ENCODE results near the gene F10. TPM values are rescaled to one million over a fixed set of nuclear protein-coding genes. Genes with fewer than 3 reads are reported as not detected.

Gene F10
- total RNA-seq, 1 experiment from 2014 or later = not detected

DNA sequence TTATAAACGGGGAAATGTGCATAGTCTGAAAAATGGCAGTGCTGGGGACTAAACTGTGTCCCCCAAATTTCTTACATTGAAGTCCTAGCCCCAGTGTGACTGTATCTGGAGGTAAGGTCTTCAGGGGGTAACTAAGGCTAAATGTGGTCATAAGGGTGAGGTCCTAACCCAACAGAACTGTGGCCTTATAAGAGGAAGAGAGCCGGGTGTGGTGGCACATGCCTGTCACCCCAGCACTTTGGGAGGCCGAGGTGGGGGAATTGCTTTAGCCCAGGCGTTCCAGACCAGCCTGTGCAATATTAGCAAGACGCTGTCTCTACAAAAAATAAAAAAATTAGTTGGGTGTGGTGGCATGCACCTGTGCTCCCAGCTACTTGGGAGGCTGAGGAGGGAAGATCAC lies 53.7 kb downstream of the F10 start:
- no TSS peak for BruUV-seq (replicated peaks)
- POLR2A ChIA-PET (ENCODE audit: low non-redundant PET) = no interaction called here

DNA sequence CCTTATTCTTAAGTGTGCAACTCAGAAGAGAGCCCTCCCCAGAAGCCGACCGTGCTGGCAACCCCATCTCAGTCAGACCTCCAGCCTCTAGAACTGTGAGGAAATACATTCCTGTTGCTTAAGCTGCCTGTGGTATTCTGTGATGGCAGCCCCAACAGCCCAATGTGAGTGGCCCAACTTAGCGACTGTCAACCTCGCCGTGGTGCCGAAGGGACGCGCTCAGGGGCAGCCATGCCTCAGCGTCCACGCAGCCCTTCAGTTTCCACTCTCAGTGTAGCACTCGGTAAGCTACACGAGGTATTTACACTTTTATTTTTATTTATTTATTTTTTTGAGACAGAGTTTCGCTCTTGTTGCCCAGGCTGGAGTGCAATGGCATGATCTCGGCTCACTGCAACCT lies 54.2 kb downstream of the F10 start:
- Histone ChIP-seq H3K27ac (ENCODE audit: low read depth, low read length, poor library complexity, severe bottlenecking) (no peak overlapping the region), H3K4me3 (ENCODE audit: low read depth, low read length, poor library complexity, severe bottlenecking) (no peak overlapping the region), H3K36me3 (ENCODE audit: insufficient read depth, low read length, poor library complexity, severe bottlenecking) (peaks cover 66% of the 10 kb centered on the region), H3K4me1 (ENCODE audit: insufficient read depth, low read length, poor library complexity, severe bottlenecking) (no peaks in the 10 kb centered on the region), H3K27me3 (replicated peaks; ENCODE audit: insufficient read depth, low read depth, low read length, poor library complexity) (no peaks in the 10 kb centered on the region), H3K9me3 (ENCODE audit: low read depth, low read length, poor library complexity, severe bottlenecking) (no peaks in the 10 kb centered on the region)
- DNase-seq (ENCODE audit: low spot score) = no peak
- intact Hi-C loops (cut with micrococcal nuclease; ENCODE audit: unreplicated experiment) = no loop called here
- BruUV-seq (replicated peaks) = no TSS peak
- CTCF ChIA-PET = no interaction called here
- TF ChIP-seq, protein P1, sequence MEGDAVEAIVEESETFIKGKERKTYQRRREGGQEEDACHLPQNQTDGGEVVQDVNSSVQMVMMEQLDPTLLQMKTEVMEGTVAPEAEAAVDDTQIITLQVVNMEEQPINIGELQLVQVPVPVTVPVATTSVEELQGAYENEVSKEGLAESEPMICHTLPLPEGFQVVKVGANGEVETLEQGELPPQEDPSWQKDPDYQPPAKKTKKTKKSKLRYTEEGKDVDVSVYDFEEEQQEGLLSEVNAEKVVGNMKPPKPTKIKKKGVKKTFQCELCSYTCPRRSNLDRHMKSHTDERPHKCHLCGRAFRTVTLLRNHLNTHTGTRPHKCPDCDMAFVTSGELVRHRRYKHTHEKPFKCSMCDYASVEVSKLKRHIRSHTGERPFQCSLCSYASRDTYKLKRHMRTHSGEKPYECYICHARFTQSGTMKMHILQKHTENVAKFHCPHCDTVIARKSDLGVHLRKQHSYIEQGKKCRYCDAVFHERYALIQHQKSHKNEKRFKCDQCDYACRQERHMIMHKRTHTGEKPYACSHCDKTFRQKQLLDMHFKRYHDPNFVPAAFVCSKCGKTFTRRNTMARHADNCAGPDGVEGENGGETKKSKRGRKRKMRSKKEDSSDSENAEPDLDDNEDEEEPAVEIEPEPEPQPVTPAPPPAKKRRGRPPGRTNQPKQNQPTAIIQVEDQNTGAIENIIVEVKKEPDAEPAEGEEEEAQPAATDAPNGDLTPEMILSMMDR (conservative IDR thresholded peaks at IDR 0.05; ENCODE audit: low read depth, low read length) = no peak
- no peak for TF ChIP-seq EZH2 (IDR thresholded peaks at IDR 0.05; ENCODE audit: borderline replicate concordance, low read depth, low read length, poor library complexity, severe bottlenecking)
- POLR2A ChIA-PET (ENCODE audit: low non-redundant PET) = no interaction called here

More for the DNA sequence above, 53.7 kb downstream of the F10 start:
- CTCF ChIA-PET = no interaction called here
- intact Hi-C loops (cut with micrococcal nuclease; ENCODE audit: unreplicated experiment) = no loop called here
- Histone ChIP-seq H3K4me3 (ENCODE audit: low read depth, low read length, poor library complexity, severe bottlenecking) (no peak overlapping the region), H3K4me1 (ENCODE audit: insufficient read depth, low read length, poor library complexity, severe bottlenecking) (no peaks in the 10 kb centered on the region), H3K27ac (ENCODE audit: low read depth, low read length, poor library complexity, severe bottlenecking) (no peak overlapping the region), H3K36me3 (ENCODE audit: insufficient read depth, low read length, poor library complexity, severe bottlenecking) (peaks cover 65% of the 10 kb centered on the region), H3K27me3 (replicated peaks; ENCODE audit: insufficient read depth, low read depth, low read length, poor library complexity) (no peaks in the 10 kb centered on the region), H3K9me3 (ENCODE audit: low read depth, low read length, poor library complexity, severe bottlenecking) (no peaks in the 10 kb centered on the region)
- no peak for DNase-seq (ENCODE audit: low spot score)
- TF ChIP-seq, protein P1 (conservative IDR thresholded peaks at IDR 0.05; ENCODE audit: low read depth, low read length) = no peak
- no peak for TF ChIP-seq EZH2 (IDR thresholded peaks at IDR 0.05; ENCODE audit: borderline replicate concordance, low read depth, low read length, poor library complexity, severe bottlenecking)

DNA sequence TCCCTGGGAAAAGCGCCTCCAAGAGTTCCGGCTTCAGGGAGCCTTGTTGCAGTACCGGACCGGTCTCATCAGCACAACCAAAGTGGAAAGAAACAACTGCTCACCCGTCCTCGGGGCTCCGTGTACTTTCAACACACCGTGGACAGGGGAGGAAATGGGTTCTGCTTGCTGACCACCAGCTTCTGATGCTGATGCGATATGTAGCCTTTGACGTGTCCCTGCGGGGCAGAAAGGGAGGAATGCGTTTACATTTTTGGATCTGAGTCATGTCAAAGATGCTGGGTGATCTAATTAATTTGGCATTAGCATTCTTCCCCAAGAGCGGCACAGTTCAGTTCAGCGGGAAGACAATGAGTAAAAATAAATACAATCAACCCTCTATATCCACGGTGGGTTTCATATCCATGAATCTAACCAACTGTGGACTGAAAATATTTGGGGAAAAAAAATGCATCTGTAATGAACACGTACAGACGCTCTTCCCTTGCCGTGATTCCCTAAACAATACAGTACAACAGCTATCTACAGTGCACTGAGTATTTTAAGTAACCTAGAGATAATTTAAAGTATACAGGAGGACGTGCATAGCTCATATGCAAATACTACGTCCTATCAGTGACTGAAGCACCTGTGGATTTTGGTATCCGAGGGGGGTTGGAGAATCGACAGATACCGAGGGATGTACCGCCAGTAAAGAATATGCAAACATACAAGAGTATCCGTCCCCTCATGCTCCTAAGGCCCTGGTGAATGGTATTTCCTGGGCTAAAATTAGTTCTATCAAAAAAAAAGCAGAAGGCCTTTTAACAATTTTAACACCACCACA lies 55.7 kb downstream of the F10 start:
- no peak for TF ChIP-seq EZH2 (IDR thresholded peaks at IDR 0.05; ENCODE audit: borderline replicate concordance, low read depth, low read length, poor library complexity, severe bottlenecking)
- TF ChIP-seq, protein P1 (conservative IDR thresholded peaks at IDR 0.05; ENCODE audit: low read depth, low read length) = no peak
- Histone ChIP-seq H3K9me3 (ENCODE audit: low read depth, low read length, poor library complexity, severe bottlenecking) (no peaks in the 10 kb centered on the region), H3K4me1 (ENCODE audit: insufficient read depth, low read length, poor library complexity, severe bottlenecking) (no peaks in the 10 kb centered on the region), H3K4me3 (ENCODE audit: low read depth, low read length, poor library complexity, severe bottlenecking) (no peak overlapping the region), H3K27ac (ENCODE audit: low read depth, low read length, poor library complexity, severe bottlenecking) (no peak overlapping the region), H3K36me3 (ENCODE audit: insufficient read depth, low read length, poor library complexity, severe bottlenecking) (peaks cover 69% of the 10 kb centered on the region), H3K27me3 (replicated peaks; ENCODE audit: insufficient read depth, low read depth, low read length, poor library complexity) (no peaks in the 10 kb centered on the region)
- POLR2A ChIA-PET (ENCODE audit: low non-redundant PET) = no interaction called here
- intact Hi-C loops (cut with micrococcal nuclease; ENCODE audit: unreplicated experiment) = no loop called here
- CTCF ChIA-PET = no interaction called here
- BruUV-seq (replicated peaks) = no TSS peak
- DNase-seq (ENCODE audit: low spot score) = no peak

Measured in A673 (cell line).